Loucy (cell line): ENCODE data around the gene USP51.
"Not testable (repeated sequence)": the region's sequence is repeated elsewhere in the genome, so short reads cannot be mapped to it uniquely, and the experiment has no call there.

Experiments used
- H2AFZ ChIP-seq: fragments of 200-600 bp; sonication (generic); 2 replicates; pipeline ENCODE4 v1.6.0; 2016; ENCODE audit warnings: antibody characterized with exemption, mild to moderate bottlenecking, low read length, moderate library complexity
- H3F3A ChIP-seq: fragments of 200-600 bp; 2 replicates; pipeline ENCODE4 v1.6.0; 2016; ENCODE audit warnings: antibody characterized with exemption, low read depth, mild to moderate bottlenecking
- H3K27me3 ChIP-seq: fragments of 200-600 bp; sonication (generic); 2 replicates; pipeline ENCODE4 v1.6.1; 2014; ENCODE audit warnings: low read length, mild to moderate bottlenecking; ENCODE audit not compliant: insufficient read depth, poor library complexity, severe bottlenecking
- H3K36me3 ChIP-seq: fragments of 200-600 bp; sonication (generic); 2 replicates; pipeline ENCODE4 v1.6.1; 2016; ENCODE audit warnings: low read length; ENCODE audit not compliant: insufficient read depth
- H3K4me1 ChIP-seq: fragments of 200-600 bp; sonication (generic); 2 replicates; pipeline ENCODE4 v1.5.1; 2014; ENCODE audit warnings: low read length, mild to moderate bottlenecking; ENCODE audit not compliant: insufficient read depth, poor library complexity, severe bottlenecking
- H3K4me2 ChIP-seq: fragments of 200-600 bp; sonication (generic); 2 replicates; pipeline ENCODE4 v1.6.0; 2014; ENCODE audit warnings: antibody characterized with exemption, low read length, low read depth, mild to moderate bottlenecking; ENCODE audit not compliant: poor library complexity, severe bottlenecking
- H3K4me3 ChIP-seq: fragments of 200-600 bp; sonication (generic); 2 replicates; pipeline ENCODE4 v1.5.1; 2014; ENCODE audit warnings: low read length, mild to moderate bottlenecking, mixed read lengths; ENCODE audit not compliant: poor library complexity, severe bottlenecking
- H3K79me2 ChIP-seq: fragments of 200-600 bp; sonication (generic); 2 replicates; pipeline ENCODE4 v1.6.1; 2014; ENCODE audit warnings: low read length; ENCODE audit not compliant: insufficient read depth
- H3K9ac ChIP-seq: fragments of 200-600 bp; sonication (generic); 2 replicates; pipeline ENCODE4 v1.6.0; 2014; ENCODE audit warnings: mild to moderate bottlenecking, low read depth, low read length, moderate library complexity; ENCODE audit not compliant: poor library complexity, severe bottlenecking
- H3K9me2 ChIP-seq: fragments of 200-600 bp; sonication (generic); replicated peaks from 2 replicates; pipeline ENCODE4 v1.6.1; 2016; ENCODE audit warnings: low read depth, low read length, mixed read lengths
- H3K9me3 ChIP-seq: fragments of 200-600 bp; sonication (generic); 2 replicates; pipeline ENCODE4 v1.6.1; 2014; ENCODE audit warnings: mild to moderate bottlenecking, antibody characterized with exemption, low read length, low read depth; ENCODE audit not compliant: insufficient read depth
- H4K20me1 ChIP-seq: fragments of 200-600 bp; sonication (generic); 2 replicates; pipeline ENCODE4 v1.6.0; 2014; ENCODE audit warnings: antibody characterized with exemption, low read length, mild to moderate bottlenecking; ENCODE audit not compliant: insufficient read depth, poor library complexity, severe bottlenecking
- EZH2phosphoT487 ChIP-seq: fragments of 200-600 bp; IDR thresholded peaks from 2 replicates; pipeline ENCODE4 v1.6.1; 2018; ENCODE audit warnings: antibody characterized with exemption, mild to moderate bottlenecking, moderate library complexity, borderline replicate concordance
- TF ChIP-seq, protein P1 (sequence below): fragments of 200-600 bp; sonication (generic); conservative IDR thresholded peaks from 2 replicates; pipeline ENCODE4 v1.5.1; 2014; ENCODE audit warnings: mild to moderate bottlenecking, antibody characterized with exemption, low read length

Gene USP51

DNA sequence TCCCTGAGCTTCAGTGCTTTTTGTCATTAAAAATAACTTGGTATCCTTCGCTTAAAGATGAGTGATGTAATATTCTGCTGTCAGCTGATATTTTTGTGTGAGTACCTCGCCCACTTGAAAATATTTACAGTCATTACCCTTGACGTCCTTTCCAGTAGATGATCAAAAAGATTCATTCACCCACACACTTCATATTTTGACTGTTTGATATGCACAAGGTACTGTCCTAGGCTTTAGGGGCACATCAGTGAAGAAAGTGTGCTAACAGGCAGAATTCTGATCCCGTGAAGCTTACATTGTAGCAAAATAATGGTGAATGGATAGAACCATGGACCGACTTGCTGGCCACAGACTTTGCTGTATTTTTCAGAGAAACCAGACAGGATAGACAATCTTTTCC, 18.1 kb upstream of the USP51 start:
- not testable (repeated sequence) for H3K4me1 ChIP-seq, H3K9me3 ChIP-seq, H3K4me3 ChIP-seq, H2AFZ ChIP-seq, H3K36me3 ChIP-seq, H3K9ac ChIP-seq, H3K4me2 ChIP-seq, H3F3A ChIP-seq, H3K9me2 ChIP-seq, H4K20me1 ChIP-seq, H3K79me2 ChIP-seq, H3K27me3 ChIP-seq

DNA sequence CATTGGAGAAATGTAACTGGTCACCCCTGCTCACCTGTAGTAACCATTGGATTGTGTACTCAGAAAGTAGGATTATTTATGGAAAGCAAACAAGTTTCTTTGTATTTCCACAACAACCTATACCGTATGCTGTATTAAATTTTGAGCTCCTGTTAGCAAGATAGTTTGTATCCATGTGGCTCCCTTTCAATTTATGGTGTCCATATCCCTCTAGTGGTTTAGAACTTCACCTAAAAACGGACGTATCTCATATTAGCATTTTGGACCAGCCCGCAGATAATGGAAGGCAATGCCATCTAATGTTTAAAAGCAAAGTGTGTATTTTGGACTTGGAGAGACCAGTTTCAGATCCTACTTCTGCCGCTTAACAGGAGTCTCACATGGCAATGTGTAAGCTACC, 17.4 kb upstream of the USP51 start:
- H4K20me1 ChIP-seq, H3K36me3 ChIP-seq, H2AFZ ChIP-seq, H3K9me3 ChIP-seq, H3K4me3 ChIP-seq, H3K4me2 ChIP-seq, H3K27me3 ChIP-seq, H3K4me1 ChIP-seq, H3F3A ChIP-seq, H3K9me2 ChIP-seq, H3K9ac ChIP-seq, H3K79me2 ChIP-seq: not testable (repeated sequence)

DNA sequence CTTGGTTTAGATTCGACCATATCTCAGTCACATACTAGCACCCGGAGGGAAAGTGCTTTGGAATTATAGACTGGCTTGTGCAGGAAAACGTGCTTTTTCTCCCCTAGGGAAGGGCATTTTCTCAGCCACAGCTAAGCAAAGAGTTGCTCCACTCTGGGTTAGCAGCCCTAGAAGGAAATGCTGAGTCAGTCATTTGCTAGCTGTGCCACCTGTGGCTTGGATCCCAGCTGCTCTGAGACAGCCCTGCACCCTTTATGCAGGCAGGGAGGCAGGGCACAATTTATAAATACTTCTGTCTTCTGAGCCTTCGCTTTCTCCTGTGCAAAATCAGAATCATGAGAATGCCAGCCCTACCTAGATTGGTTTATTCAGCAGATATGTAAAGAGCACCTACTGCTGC, 1.3 kb upstream of the USP51 start:
- Histone ChIP-seq H3K79me2 (peaks cover 4% of the 10 kb centered on the region), H3K9ac (peak overlapping the region; percentile 91), H3K4me3 (no peak overlapping the region), H3F3A (no peaks in the 10 kb centered on the region), H3K9me3 (no peaks in the 10 kb centered on the region), H3K4me2 (peak overlapping the region; percentile 70), H2AFZ (no peak overlapping the region), H4K20me1 (no peaks in the 10 kb centered on the region), H3K36me3 (no peaks in the 10 kb centered on the region), H3K27me3 (no peaks in the 10 kb centered on the region), H3K4me1 (peaks cover 10% of the 10 kb centered on the region), H3K9me2 (no peaks in the 10 kb centered on the region)
- no peak for TF ChIP-seq EZH2phosphoT487
- TF ChIP-seq, protein P1, sequence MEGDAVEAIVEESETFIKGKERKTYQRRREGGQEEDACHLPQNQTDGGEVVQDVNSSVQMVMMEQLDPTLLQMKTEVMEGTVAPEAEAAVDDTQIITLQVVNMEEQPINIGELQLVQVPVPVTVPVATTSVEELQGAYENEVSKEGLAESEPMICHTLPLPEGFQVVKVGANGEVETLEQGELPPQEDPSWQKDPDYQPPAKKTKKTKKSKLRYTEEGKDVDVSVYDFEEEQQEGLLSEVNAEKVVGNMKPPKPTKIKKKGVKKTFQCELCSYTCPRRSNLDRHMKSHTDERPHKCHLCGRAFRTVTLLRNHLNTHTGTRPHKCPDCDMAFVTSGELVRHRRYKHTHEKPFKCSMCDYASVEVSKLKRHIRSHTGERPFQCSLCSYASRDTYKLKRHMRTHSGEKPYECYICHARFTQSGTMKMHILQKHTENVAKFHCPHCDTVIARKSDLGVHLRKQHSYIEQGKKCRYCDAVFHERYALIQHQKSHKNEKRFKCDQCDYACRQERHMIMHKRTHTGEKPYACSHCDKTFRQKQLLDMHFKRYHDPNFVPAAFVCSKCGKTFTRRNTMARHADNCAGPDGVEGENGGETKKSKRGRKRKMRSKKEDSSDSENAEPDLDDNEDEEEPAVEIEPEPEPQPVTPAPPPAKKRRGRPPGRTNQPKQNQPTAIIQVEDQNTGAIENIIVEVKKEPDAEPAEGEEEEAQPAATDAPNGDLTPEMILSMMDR = no peak

DNA sequence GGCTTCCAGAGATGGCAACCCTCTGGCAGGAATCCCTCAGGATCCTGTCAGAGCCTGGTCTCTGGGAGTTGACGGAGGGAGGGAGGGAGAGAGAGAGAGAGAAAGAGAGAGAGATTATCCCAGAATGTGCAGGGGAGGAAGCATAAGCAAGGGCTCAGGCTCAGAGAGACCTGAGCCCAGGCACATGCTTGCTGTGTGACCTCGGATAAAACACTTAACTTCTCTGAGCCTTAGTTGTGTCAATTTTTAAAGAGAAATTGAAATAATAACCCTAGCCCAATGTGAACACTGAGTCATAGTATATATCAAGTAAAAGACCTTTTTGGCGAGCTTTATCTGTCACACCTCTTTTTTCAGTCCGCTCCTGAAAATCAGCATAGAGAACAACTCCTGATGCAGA, 473 bp upstream of the USP51 start:
- no peak for TF ChIP-seq EZH2phosphoT487
- TF ChIP-seq, protein P1 = no peak
- H3F3A ChIP-seq = no peaks in the 10 kb centered on the region
- no peak overlapping the region for H2AFZ ChIP-seq
- no peaks in the 10 kb centered on the region for H3K36me3 ChIP-seq
- H3K27me3 ChIP-seq = no peaks in the 10 kb centered on the region
- peaks cover 4% of the 10 kb centered on the region for H3K79me2 ChIP-seq
- no peaks in the 10 kb centered on the region for H4K20me1 ChIP-seq
- H3K9me3 ChIP-seq = no peaks in the 10 kb centered on the region
- H3K4me1 ChIP-seq = peaks cover 10% of the 10 kb centered on the region
- H3K4me3 ChIP-seq = peak overlapping the region; percentile 86
- no peaks in the 10 kb centered on the region for H3K9me2 ChIP-seq
- peak overlapping the region; percentile 70 for H3K4me2 ChIP-seq
- peak overlapping the region; percentile 91 for H3K9ac ChIP-seq
